ENCODE measurements around the gene ZNF586.
"Not testable (repeated sequence)": the region's sequence is repeated elsewhere in the genome, so short reads cannot be mapped to it uniquely, and the experiment has no call there.

The ZNF586 gene

GRCh38 chr19:57769345-57770131 is at the start of gene ZNF586:
Gene ZNF586, plus strand, starts transcription at chr19:57769676. Its CDS starts 167 bp downstream, at chr19:57769843.
- H3K4me3 ChIP-seq (ENCODE audit: low read depth, low read length): peak within 1 kb of the TSS; percentile 78
- H3K9ac ChIP-seq (ENCODE audit: low read depth, low read length): peak within 1 kb of the TSS; percentile 27; the same call in 1 of the 2 replicates

GRCh38 chr19:57719901-57720519 is 49.5 kb upstream of the ZNF586 start:
- no peaks in the 10 kb centered on the region for H3K27me3 ChIP-seq (ENCODE audit: control insufficient read depth, insufficient read depth, low read length)
- H3K27ac ChIP-seq (ENCODE audit: low read depth, low read length): peak overlapping the region; percentile 68
- H3K9ac ChIP-seq (ENCODE audit: low read depth, low read length): no peak overlapping the region
- peaks cover 10% of the 10 kb centered on the region for H3K4me1 ChIP-seq (ENCODE audit: control insufficient read depth, insufficient read depth, low read length)
- no peak overlapping the region for H3K4me3 ChIP-seq (ENCODE audit: low read depth, low read length)
- H3K9me3 ChIP-seq (ENCODE audit: control insufficient read depth, insufficient read depth, low read length): peaks cover 8% of the 10 kb centered on the region
- H3K36me3 ChIP-seq (ENCODE audit: control insufficient read depth, insufficient read depth, low read length): peaks cover 35% of the 10 kb centered on the region

More at GRCh38 chr19:57769345-57770131, at the start of gene ZNF586:
- H3K36me3 ChIP-seq (ENCODE audit: control insufficient read depth, insufficient read depth, low read length): peaks cover 18% of the 10 kb centered on the region
- H3K27me3 ChIP-seq (ENCODE audit: control insufficient read depth, insufficient read depth, low read length): no peaks in the 10 kb centered on the region
- no peaks in the 10 kb centered on the region for H3K9me3 ChIP-seq (ENCODE audit: control insufficient read depth, insufficient read depth, low read length)
- H3K4me1 ChIP-seq (ENCODE audit: control insufficient read depth, insufficient read depth, low read length): 0 out of 2 replicates have a peak, but pooled peaks cover 2% of the 10 kb centered on the region
- H3K27ac ChIP-seq (ENCODE audit: low read depth, low read length): peak within 1 kb of the TSS; percentile 84

- H3K4me1 ChIP-seq (ENCODE audit: control insufficient read depth, insufficient read depth, low read length): peaks cover 10% of the 10 kb centered on the region
- peaks cover 35% of the 10 kb centered on the region for H3K36me3 ChIP-seq (ENCODE audit: control insufficient read depth, insufficient read depth, low read length)
- H3K9me3 ChIP-seq (ENCODE audit: control insufficient read depth, insufficient read depth, low read length): peaks cover 8% of the 10 kb centered on the region
- H3K9ac ChIP-seq (ENCODE audit: low read depth, low read length): no peak overlapping the region
- no peak overlapping the region for H3K27ac ChIP-seq (ENCODE audit: low read depth, low read length)
- H3K27me3 ChIP-seq (ENCODE audit: control insufficient read depth, insufficient read depth, low read length): no peaks in the 10 kb centered on the region
- no peak overlapping the region for H3K4me3 ChIP-seq (ENCODE audit: low read depth, low read length)
Measured at GRCh38 chr19:57720878-57721277, 48.6 kb upstream of the ZNF586 start.

GRCh38 chr19:57738320-57738719 is 31.2 kb upstream of the ZNF586 start:
- H3K4me3 ChIP-seq (ENCODE audit: low read depth, low read length); H3K9ac ChIP-seq (ENCODE audit: low read depth, low read length); H3K27me3 ChIP-seq (ENCODE audit: control insufficient read depth, insufficient read depth, low read length); H3K36me3 ChIP-seq (ENCODE audit: control insufficient read depth, insufficient read depth, low read length); H3K4me1 ChIP-seq (ENCODE audit: control insufficient read depth, insufficient read depth, low read length); H3K9me3 ChIP-seq (ENCODE audit: control insufficient read depth, insufficient read depth, low read length); H3K27ac ChIP-seq (ENCODE audit: low read depth, low read length): not testable (repeated sequence)

- H3K9ac ChIP-seq (ENCODE audit: low read depth, low read length); H3K27me3 ChIP-seq (ENCODE audit: control insufficient read depth, insufficient read depth, low read length); H3K4me3 ChIP-seq (ENCODE audit: low read depth, low read length); H3K27ac ChIP-seq (ENCODE audit: low read depth, low read length); H3K9me3 ChIP-seq (ENCODE audit: control insufficient read depth, insufficient read depth, low read length); H3K4me1 ChIP-seq (ENCODE audit: control insufficient read depth, insufficient read depth, low read length); H3K36me3 ChIP-seq (ENCODE audit: control insufficient read depth, insufficient read depth, low read length): not testable (repeated sequence)
Measured at GRCh38 chr19:57738770-57739169, 30.7 kb upstream of the ZNF586 start.

- peak within 1 kb of the TSS; percentile 87 for H3K9ac ChIP-seq (ENCODE audit: low read depth, low read length)
- H3K4me1 ChIP-seq (ENCODE audit: control insufficient read depth, insufficient read depth, low read length): peaks cover 6% of the 10 kb centered on the region; the same call in 1 of the 2 replicates
- H3K36me3 ChIP-seq (ENCODE audit: control insufficient read depth, insufficient read depth, low read length): peaks cover 33% of the 10 kb centered on the region
- no peaks in the 10 kb centered on the region for H3K9me3 ChIP-seq (ENCODE audit: control insufficient read depth, insufficient read depth, low read length)
- peak within 1 kb of the TSS; percentile 84 for H3K27ac ChIP-seq (ENCODE audit: low read depth, low read length)
- no peaks in the 10 kb centered on the region for H3K27me3 ChIP-seq (ENCODE audit: control insufficient read depth, insufficient read depth, low read length)
- H3K4me3 ChIP-seq (ENCODE audit: low read depth, low read length): peak within 1 kb of the TSS; percentile 98
Measured at GRCh38 chr19:57746580-57747471, 22.6 kb upstream of the ZNF586 start, which contains the start of gene ZNF776. Gene ZNF776, plus strand, starts transcription at chr19:57746815. Its CDS starts 244 bp downstream, at chr19:57747059.

GRCh38 chr19:57747472-57747807 is 22.0 kb upstream of the ZNF586 start:
- Histone ChIP-seq H3K27me3 (ENCODE audit: control insufficient read depth, insufficient read depth, low read length) (no peaks in the 10 kb centered on the region), H3K9ac (ENCODE audit: low read depth, low read length) (peak overlapping the region; percentile 87), H3K4me3 (ENCODE audit: low read depth, low read length) (peak overlapping the region; percentile 98), H3K9me3 (ENCODE audit: control insufficient read depth, insufficient read depth, low read length) (no peaks in the 10 kb centered on the region), H3K36me3 (ENCODE audit: control insufficient read depth, insufficient read depth, low read length) (peaks cover 39% of the 10 kb centered on the region), H3K27ac (ENCODE audit: low read depth, low read length) (no peak overlapping the region), H3K4me1 (ENCODE audit: control insufficient read depth, insufficient read depth, low read length) (peaks cover 6% of the 10 kb centered on the region; the same call in 1 of the 2 replicates)

GRCh38 chr19:57748029-57748428 is 21.4 kb upstream of the ZNF586 start:
- Histone ChIP-seq H3K36me3 (ENCODE audit: control insufficient read depth, insufficient read depth, low read length) (peaks cover 45% of the 10 kb centered on the region), H3K9ac (ENCODE audit: low read depth, low read length) (no peak overlapping the region), H3K4me1 (ENCODE audit: control insufficient read depth, insufficient read depth, low read length) (peaks cover 6% of the 10 kb centered on the region; the same call in 1 of the 2 replicates), H3K4me3 (ENCODE audit: low read depth, low read length) (peak overlapping the region; percentile 98), H3K27ac (ENCODE audit: low read depth, low read length) (no peak overlapping the region), H3K9me3 (ENCODE audit: control insufficient read depth, insufficient read depth, low read length) (no peaks in the 10 kb centered on the region), H3K27me3 (ENCODE audit: control insufficient read depth, insufficient read depth, low read length) (no peaks in the 10 kb centered on the region)

GRCh38 chr19:57754091-57754673 is 15.3 kb upstream of the ZNF586 start:
- Histone ChIP-seq H3K4me1 (ENCODE audit: control insufficient read depth, insufficient read depth, low read length) (no peaks in the 10 kb centered on the region), H3K36me3 (ENCODE audit: control insufficient read depth, insufficient read depth, low read length) (peaks cover 100% of the 10 kb centered on the region)

GRCh38 chr19:57755031-57755430 is 14.4 kb upstream of the ZNF586 start:
- no peak overlapping the region for H3K9ac ChIP-seq (ENCODE audit: low read depth, low read length)
- no peak overlapping the region for H3K4me3 ChIP-seq (ENCODE audit: low read depth, low read length)
- H3K36me3 ChIP-seq (ENCODE audit: control insufficient read depth, insufficient read depth, low read length): peaks cover 100% of the 10 kb centered on the region
- no peak overlapping the region for H3K27ac ChIP-seq (ENCODE audit: low read depth, low read length)
- no peaks in the 10 kb centered on the region for H3K27me3 ChIP-seq (ENCODE audit: control insufficient read depth, insufficient read depth, low read length)
- H3K4me1 ChIP-seq (ENCODE audit: control insufficient read depth, insufficient read depth, low read length): no peaks in the 10 kb centered on the region
- H3K9me3 ChIP-seq (ENCODE audit: control insufficient read depth, insufficient read depth, low read length): no peaks in the 10 kb centered on the region; the same call in 1 of the 2 replicates

More at GRCh38 chr19:57754091-57754673, 15.3 kb upstream of the ZNF586 start:
- Histone ChIP-seq H3K9me3 (ENCODE audit: control insufficient read depth, insufficient read depth, low read length) (no peaks in the 10 kb centered on the region; the same call in 1 of the 2 replicates), H3K27me3 (ENCODE audit: control insufficient read depth, insufficient read depth, low read length) (no peaks in the 10 kb centered on the region), H3K4me3 (ENCODE audit: low read depth, low read length) (no peak overlapping the region), H3K27ac (ENCODE audit: low read depth, low read length) (no peak overlapping the region), H3K9ac (ENCODE audit: low read depth, low read length) (no peak overlapping the region)

All from HUES48 (cell line).